Fibroblast of pulmonary artery (primary cell): ENCODE results near the gene CATSPER3.

Experiments used
- DNase-seq: peaks from one replicate; pipeline ENCODE4 v3.0.0-alpha.2; 2010; ENCODE audit warnings: low read depth
- H3K4me3 ChIP-seq: replicated peaks from 2 replicates; pipeline ENCODE4 v1.5.1; 2011; ENCODE audit warnings: low read depth, mild to moderate bottlenecking, control low read depth, low read length, moderate library complexity
- CTCF ChIP-seq: IDR thresholded peaks from 2 replicates; pipeline ENCODE4 v1.5.1; 2011; ENCODE audit warnings: mild to moderate bottlenecking, control low read depth, low read length, inconsistent platforms; ENCODE audit errors: missing control alignments

CATSPER3 gene

GRCh38 chr5:134937526-134937925, 30.2 kb upstream of the CATSPER3 start:
- TF ChIP-seq CTCF, result no peak
- DNase-seq, result no peak
- no peak overlapping the region for H3K4me3 ChIP-seq

- H3K4me3 ChIP-seq, result no peak overlapping the region
- TF ChIP-seq CTCF, result no peak
- no peak for DNase-seq
These were observed 29.7 kb upstream of the CATSPER3 start for GRCh38 chr5:134938030-134938429.

GRCh38 chr5:134939500-134939899, 28.2 kb upstream of the CATSPER3 start:
- no peak overlapping the region for H3K4me3 ChIP-seq
- no peak for DNase-seq
- TF ChIP-seq CTCF, result no peak

- no peak for TF ChIP-seq CTCF
- H3K4me3 ChIP-seq, result no peak overlapping the region
- DNase-seq, result no peak
These were observed 24.2 kb upstream of the CATSPER3 start for GRCh38 chr5:134943547-134943946.

- no peak overlapping the region for H3K4me3 ChIP-seq
- no peak for TF ChIP-seq CTCF
- no peak for DNase-seq
These were observed 23.1 kb upstream of the CATSPER3 start for GRCh38 chr5:134944630-134945029.

GRCh38 chr5:134945041-134945440, 22.7 kb upstream of the CATSPER3 start:
- H3K4me3 ChIP-seq, result no peak overlapping the region
- TF ChIP-seq CTCF, result no peak
- DNase-seq, result no peak

GRCh38 chr5:134948911-134949310, 18.8 kb upstream of the CATSPER3 start:
- no peak for TF ChIP-seq CTCF
- DNase-seq, result peak; percentile 63
- H3K4me3 ChIP-seq, result no peak overlapping the region
